ENCODE measurements around the gene GAS1. TPM values are rescaled to one million over a fixed set of nuclear protein-coding genes. Genes with fewer than 3 reads are reported as not detected.

GAS1 gene
- total RNA-seq, 4 donors from 2014 or later, result 3.4 to 49.2 (median 13.0) TPM

GRCh38 chr9:86987900-86988299 lies 40.6 kb upstream of the GAS1 start:
- no peak overlapping the region for H3K4me3 ChIP-seq
- intact Hi-C loops (cut with DNase I), result no loop called here
- H3K27me3 ChIP-seq, result no peaks in the 10 kb centered on the region
- H3K27ac ChIP-seq, result no peak overlapping the region
- no peaks in the 10 kb centered on the region for H3K9me3 ChIP-seq
- TF ChIP-seq POLR2A (IDR thresholded peaks at IDR 0.05), result no peak
- TF ChIP-seq CTCF (IDR thresholded peaks at IDR 0.05), result no peak
- no peaks in the 10 kb centered on the region for H3K36me3 ChIP-seq
- H3K4me1 ChIP-seq, result peaks cover 0 to 16% (median 6%) of the 10 kb centered on the region in 3 donors
- no peak for DNase-seq
- WGBS, 2 donors, result 79 to 80% methylated on average over 2 of the region's 2 CpGs

GRCh38 chr9:86985132-86985647 lies 37.9 kb upstream of the GAS1 start:
- Histone ChIP-seq H3K27ac (no peak overlapping the region), H3K4me1 (peaks cover 0 to 18% (median 6%) of the 10 kb centered on the region in 3 donors), H3K27me3 (peaks cover 0 to 4% (median 0%) of the 10 kb centered on the region in 4 donors), H3K4me3 (no peak overlapping the region), H3K36me3 (no peaks in the 10 kb centered on the region), H3K9me3 (no peaks in the 10 kb centered on the region)
- 67 to 84% methylated on average over 2 of the region's 2 CpGs for WGBS, 2 donors
- intact Hi-C loops (cut with DNase I), result no loop called here
- TF ChIP-seq POLR2A (IDR thresholded peaks at IDR 0.05) (no peak), CTCF (IDR thresholded peaks at IDR 0.05) (no peak)
- DNase-seq, result no peak

- Histone ChIP-seq H3K4me1 (peaks cover 0 to 22% (median 6%) of the 10 kb centered on the region in 3 donors), H3K9me3 (no peaks in the 10 kb centered on the region), H3K27me3 (peaks cover 0 to 4% (median 0%) of the 10 kb centered on the region in 4 donors), H3K27ac (peak overlapping the region in 3 of 4 donors; percentile 25 to 67 (median 53)), H3K36me3 (no peaks in the 10 kb centered on the region), H3K4me3 (no peak overlapping the region)
- TF ChIP-seq CTCF (IDR thresholded peaks at IDR 0.05) (no peak), POLR2A (IDR thresholded peaks at IDR 0.05) (no peak)
- intact Hi-C loops (cut with DNase I), result no loop called here
- no peak for DNase-seq
- WGBS, 2 donors, result 44 to 46% methylated on average over 11 of the region's 11 CpGs
These were observed 36.4 kb upstream of the GAS1 start for GRCh38 chr9:86983620-86984259.

GRCh38 chr9:86983249-86983619 lies 35.9 kb upstream of the GAS1 start:
- peaks cover 0 to 4% (median 0%) of the 10 kb centered on the region in 4 donors for H3K27me3 ChIP-seq
- H3K4me1 ChIP-seq, result peaks cover 0 to 22% (median 6%) of the 10 kb centered on the region in 3 donors
- WGBS, 2 donors, result 41 to 59% methylated on average over 3 to 4 of the region's 4 CpGs
- DNase-seq, result no peak
- no peaks in the 10 kb centered on the region for H3K9me3 ChIP-seq
- H3K27ac ChIP-seq, result peak overlapping the region in 2 of 4 donors; percentile 51 to 67
- no peaks in the 10 kb centered on the region for H3K36me3 ChIP-seq
- no peak overlapping the region for H3K4me3 ChIP-seq
- intact Hi-C loops (cut with DNase I), result no loop called here
- TF ChIP-seq CTCF (IDR thresholded peaks at IDR 0.05) (no peak), POLR2A (IDR thresholded peaks at IDR 0.05) (no peak)

- no peaks in the 10 kb centered on the region for H3K9me3 ChIP-seq
- 29 to 52% methylated on average over 3 of the region's 3 CpGs for WGBS, 2 donors
- no peaks in the 10 kb centered on the region for H3K36me3 ChIP-seq
- no peak overlapping the region for H3K4me3 ChIP-seq
- H3K27ac ChIP-seq, result no peak overlapping the region
- no peak for TF ChIP-seq CTCF (IDR thresholded peaks at IDR 0.05)
- no peak for TF ChIP-seq POLR2A (IDR thresholded peaks at IDR 0.05)
- peaks cover 0 to 22% (median 6%) of the 10 kb centered on the region in 3 donors for H3K4me1 ChIP-seq
- no peak for DNase-seq
- intact Hi-C loops (cut with DNase I), result no loop called here
- H3K27me3 ChIP-seq, result peaks cover 0 to 4% (median 0%) of the 10 kb centered on the region in 4 donors
These were observed 33.5 kb upstream of the GAS1 start for GRCh38 chr9:86980802-86981201.
